NCI-H748 (cell line): ENCODE results near the gene PARD3.

Experiments
- DNase-seq: peaks from one replicate; lab custom pipeline; 2025; ENCODE audit not compliant: unreplicated experiment; lab: John Stamatoyannopoulos, UW

The PARD3 gene

DNA sequence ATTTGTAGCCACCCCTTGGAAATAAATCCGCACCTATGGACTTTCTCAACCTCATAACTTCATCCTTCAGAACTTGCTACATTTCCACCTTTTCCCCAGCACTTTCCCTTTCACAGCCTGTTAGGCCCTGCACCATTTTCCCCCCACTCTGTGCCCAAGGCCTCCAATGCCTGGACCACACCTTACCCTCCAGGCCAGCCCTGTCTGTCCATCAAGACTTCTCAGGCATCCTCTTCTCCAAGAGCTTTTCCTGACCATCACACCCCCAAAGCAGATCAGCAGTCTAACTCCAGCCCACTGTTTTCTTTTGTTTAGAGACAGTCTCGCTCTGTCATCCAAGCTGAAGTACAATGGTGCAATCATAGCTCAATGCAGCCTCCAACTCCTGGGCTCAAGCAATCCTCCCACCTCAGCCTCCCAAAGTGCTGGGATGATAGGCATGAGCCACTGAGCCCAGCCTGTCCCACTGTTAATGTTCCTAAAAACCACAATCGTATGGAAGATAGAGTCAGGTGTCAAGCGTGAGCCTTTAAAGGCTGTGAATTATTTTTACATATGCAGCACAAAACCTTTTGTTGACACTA lies 116.8 kb downstream of the PARD3 start:
- no peak for DNase-seq

DNA sequence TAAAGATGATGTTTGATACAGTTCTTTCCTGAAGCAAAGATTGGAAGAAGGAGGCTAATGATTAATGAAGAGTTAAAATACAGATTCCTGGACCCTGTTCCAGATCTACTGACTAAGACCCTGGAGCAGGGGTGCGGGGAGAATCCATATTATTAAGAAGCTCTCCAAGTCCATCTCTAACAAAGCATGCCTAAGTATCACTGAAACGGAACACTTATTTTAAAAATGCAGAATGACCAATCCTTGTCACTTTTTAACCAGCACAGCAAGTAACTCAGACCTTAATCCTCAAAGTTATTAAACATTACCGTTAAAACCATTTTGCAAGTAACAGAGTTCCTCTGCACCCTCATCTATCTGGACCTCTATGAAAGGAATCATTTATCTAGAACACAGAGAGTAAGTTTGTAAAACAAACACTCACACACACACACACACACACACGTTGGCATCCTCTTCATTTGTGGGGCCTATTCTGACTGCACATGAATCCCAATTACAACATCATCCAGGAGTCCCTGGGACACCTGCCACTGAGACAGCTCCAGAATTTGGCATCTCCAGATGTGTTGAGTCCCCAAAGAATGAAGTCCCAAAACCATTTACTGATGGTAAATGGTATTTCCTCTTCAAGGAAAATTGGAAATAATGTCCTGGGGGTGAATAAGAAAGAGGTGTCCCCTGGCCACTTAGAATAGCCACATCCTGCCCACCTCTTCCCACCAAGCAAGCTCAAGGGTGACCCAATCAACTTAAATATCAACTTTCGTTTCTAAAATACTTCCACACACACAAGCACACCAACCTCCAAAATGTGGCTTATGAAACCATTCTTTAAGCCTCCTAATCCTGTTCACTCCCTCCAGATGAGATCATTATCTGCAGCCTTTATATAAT lies 117.5 kb downstream of the PARD3 start:
- no peak for DNase-seq

- DNase-seq: no peak
Measured at GRCh38 chr10:34696423-34696822, 118.7 kb downstream of the PARD3 start.

- DNase-seq: no peak
Measured at GRCh38 chr10:34690383-34691049, 124.6 kb downstream of the PARD3 start.

GRCh38 chr10:34689053-34689452 lies 126.0 kb downstream of the PARD3 start:
- DNase-seq: peak; percentile 72

- DNase-seq: peak; percentile 72
Measured at GRCh38 chr10:34687434-34688210, 127.5 kb downstream of the PARD3 start.

DNA sequence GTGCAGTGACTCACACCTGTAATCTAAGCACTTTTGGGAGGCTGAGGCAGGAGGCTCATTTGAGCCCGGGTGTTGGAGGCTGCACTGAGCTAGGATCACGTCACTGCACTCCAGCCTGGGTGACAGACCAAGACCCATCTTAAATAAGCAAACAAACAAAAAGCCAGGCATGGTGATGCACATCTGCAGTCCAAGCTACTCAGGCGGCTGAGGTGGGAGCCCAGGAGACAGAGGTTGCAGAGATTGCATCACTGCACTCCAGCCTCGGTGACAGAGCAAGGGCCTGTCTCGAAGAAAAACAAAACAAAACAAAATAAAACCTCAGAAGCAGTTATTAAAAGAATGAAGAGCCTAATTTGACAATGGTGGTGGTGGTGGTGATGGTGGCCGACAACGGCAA lies 132.5 kb downstream of the PARD3 start:
- no peak for DNase-seq

- no peak for DNase-seq
Measured at GRCh38 chr10:34681933-34682332, 133.2 kb downstream of the PARD3 start.

DNA sequence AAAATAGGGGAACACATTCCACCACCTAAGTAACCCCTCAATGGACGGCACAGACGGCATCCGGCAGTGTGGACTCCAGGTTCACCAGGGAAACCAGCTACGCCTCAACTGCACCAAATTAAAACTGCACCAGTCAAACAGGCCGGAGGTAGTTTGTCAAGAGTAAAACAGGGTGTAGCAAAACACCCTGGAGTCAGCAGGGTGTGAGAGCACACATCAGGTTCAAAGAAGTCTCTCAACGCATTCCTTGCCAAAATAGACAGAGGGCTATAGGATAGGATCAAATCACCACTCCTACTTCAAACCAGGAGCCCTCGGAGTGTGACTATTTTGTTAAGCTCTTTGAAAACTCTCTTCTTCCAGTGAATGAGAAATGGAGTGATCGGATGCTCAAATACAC lies 135.9 kb downstream of the PARD3 start:
- DNase-seq: no peak

DNA sequence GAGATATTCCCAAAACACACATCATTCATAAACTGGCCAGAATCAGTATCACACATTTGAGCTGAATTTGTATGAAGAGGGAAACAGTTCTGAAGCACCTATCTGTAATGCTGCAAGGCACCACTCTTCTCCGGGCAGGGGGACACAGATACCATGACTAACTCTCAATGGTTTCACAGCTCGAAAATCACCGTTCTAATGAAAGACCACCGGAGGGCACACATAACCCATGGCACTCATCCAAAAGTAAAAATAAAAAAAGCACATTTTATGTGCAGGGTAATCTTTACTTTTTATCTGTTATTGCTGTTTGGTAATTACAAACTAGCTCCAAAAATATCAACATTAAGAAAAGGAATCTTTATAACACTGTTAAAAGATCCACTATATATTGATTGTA lies 137.5 kb downstream of the PARD3 start:
- DNase-seq: no peak

DNA sequence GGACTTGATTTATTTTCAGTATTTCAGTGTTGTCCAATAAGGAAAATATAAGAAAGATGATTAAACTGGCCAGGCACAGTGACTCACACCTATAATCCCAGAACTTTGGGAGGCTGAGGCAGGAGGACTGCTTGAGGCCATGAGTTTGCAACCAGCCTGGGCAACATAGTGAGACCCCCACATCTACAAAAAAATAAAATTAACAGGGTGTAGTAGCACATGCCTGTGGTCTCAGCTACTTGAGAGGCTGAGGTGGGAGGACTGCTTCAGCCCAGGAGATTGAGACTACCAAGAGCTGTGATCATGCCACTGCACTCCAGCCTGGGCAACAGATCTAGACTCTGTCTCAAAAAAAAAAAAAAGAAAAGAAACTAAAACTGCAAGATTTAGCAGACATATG lies 138.0 kb downstream of the PARD3 start:
- no peak for DNase-seq

- peak; percentile 4 for DNase-seq
Measured at GRCh38 chr10:34674176-34674575, 140.9 kb downstream of the PARD3 start.

DNA sequence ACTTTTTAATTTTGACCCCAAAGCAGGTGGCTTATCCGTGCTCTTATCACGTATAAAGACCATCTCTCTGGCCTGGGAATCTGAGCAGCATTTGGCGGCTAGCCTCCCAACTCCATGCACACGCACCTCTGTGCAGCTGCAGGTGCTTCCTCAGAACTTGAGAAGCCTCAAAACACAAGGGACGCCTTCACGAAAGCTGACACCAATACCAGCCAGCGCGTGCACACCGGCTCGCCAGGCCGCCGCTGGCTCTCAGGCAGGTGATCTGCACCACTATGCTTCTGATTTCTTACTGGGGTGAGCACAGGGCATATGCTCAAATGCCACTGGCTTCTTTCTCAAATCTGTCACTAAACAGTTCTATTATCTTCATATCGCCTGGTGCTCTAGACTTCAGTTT lies 145.0 kb downstream of the PARD3 start:
- peak; percentile 76 for DNase-seq

- no peak for DNase-seq
Measured at GRCh38 chr10:34669079-34669478, 146.0 kb downstream of the PARD3 start.

GRCh38 chr10:34667177-34667576 lies 147.9 kb downstream of the PARD3 start:
- DNase-seq: no peak

DNA sequence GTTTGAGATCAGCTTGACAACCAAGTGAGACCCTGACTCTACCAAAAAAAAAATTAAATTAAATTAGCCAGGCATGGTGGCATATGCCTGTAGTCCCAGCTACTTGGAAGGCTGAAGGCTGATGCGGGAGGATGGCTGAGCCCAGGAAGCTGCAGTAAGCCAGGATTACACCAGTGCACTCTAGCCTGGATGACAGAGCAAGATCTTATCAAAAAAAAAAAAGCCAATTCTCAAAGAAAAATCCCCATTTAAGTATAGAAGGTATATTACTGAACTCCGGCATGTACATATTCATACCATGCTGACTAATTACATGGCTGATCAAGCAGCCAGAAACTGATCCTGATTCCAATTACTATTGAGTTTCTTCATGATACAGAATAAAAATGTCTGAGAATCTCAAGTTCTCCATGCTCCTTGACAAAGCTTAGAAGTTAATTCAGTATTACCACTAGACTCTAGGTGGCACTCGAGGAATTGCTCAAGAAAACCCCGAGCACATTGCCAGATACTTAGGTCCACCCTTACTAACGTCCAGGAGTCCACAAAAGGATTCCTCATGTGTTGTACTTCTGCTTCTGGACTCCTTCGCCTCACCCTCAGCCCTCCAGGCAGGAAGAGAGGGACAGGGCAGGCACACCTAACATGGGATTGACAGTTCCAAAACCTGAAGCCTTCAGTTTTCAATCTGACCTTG lies 148.9 kb downstream of the PARD3 start:
- DNase-seq: no peak

DNA sequence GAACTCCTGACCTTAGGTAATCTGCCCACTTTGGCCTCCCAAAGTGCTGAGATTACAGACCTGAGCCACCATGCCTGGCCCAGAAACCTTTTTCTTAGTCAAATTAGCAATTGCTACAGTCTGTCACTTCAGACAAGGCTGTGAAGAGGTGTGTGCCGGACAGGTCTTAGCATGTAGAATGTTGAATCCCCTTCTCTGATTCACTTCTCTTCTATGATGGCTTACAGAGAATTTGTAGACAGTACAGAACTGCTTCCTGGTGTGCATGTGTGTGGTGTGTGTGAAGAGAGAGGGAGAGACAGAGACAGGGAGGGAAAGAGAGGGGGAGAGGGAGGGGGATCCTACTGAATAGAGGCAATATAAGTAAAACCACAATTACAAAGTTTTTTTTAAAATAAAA lies 150.4 kb downstream of the PARD3 start:
- no peak for DNase-seq

DNA sequence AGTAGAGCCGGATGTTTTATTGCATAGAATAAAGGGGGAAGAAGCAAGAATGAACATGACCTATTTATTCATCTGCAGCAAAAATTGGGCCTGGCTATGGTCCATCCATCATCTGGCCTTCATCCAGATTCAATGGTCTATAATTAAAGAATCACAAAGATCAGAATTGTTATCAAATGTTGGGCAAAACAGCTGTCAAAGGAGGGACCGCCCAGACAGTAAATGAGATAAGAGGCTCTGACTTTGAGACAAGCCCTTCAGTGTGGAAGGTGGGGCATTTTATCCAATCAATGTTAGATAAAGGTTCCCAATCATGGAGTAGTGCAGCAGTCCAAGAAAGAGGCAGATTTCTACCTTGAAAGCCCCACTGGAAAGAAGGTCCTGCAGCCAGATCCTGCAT lies 153.5 kb downstream of the PARD3 start:
- peak; percentile 74 for DNase-seq

DNA sequence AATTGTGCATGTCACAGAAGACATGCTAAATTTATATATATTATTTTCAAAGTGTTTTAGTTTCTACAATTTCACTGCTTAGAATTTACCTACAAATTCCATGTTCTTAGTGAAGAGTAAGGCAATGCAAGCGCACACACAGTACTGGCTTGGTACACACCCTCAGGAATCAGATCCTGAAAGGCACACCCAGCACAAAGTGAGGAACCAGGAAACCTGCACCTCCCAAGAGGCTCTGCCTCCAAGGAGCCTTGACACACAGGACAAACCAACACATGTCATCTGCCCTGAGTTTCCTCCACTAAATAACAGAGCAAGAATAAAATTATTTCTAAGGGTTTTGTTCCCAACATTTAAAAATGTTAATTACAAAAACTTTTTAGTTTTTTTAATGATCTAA lies 156.2 kb downstream of the PARD3 start:
- no peak for DNase-seq

GRCh38 chr10:34656661-34657060 lies 158.4 kb downstream of the PARD3 start:
- no peak for DNase-seq
